Measurements from ENCODE around the gene HMGB4.

The HMGB4 gene

GRCh38 chr1:33898406-33898805, 34.5 kb downstream of the HMGB4 start:
- Histone ChIP-seq H3K4me1 (ENCODE audit: control insufficient read depth, insufficient read depth, low read length) (no peaks in the 10 kb centered on the region), H3K4me3 (ENCODE audit: low read depth, low read length) (no peak overlapping the region), H3K36me3 (ENCODE audit: control insufficient read depth in 2 of 2, insufficient read depth in 1 of 2, low read length in 2 of 2) (no peaks in the 10 kb centered on the region), H3K27ac (ENCODE audit: extremely low read depth, low read depth, low read length) (no peak overlapping the region), H3K9me3 (ENCODE audit: control insufficient read depth, insufficient read depth, low read depth, low read length) (no peaks in the 10 kb centered on the region)
- ChIA-PET CTCF (no interaction called here), POLR2A (no interaction called here)
- TF ChIP-seq EGR2 (tag by site-specific recombination; IDR thresholded peaks at IDR 0.05; ENCODE audit: low read depth) (no peak), ZNF416 (tag by site-specific recombination; IDR thresholded peaks at IDR 0.05) (no peak), ZNF184 (tag by site-specific recombination; IDR thresholded peaks at IDR 0.05) (no peak), ZNF580 (tag by site-specific recombination; IDR thresholded peaks at IDR 0.05) (no peak), ZIC2 (tag by site-specific recombination; IDR thresholded peaks at IDR 0.05) (no peak), ZNF133 (tag by site-specific recombination; IDR thresholded peaks at IDR 0.05) (no peak), GLI4 (tag by site-specific recombination; IDR thresholded peaks at IDR 0.05) (no peak), ZNF26 (tag by site-specific recombination; IDR thresholded peaks at IDR 0.05) (no peak), ZNF10 (tag by site-specific recombination; IDR thresholded peaks at IDR 0.05) (no peak), GLI2 (tag by site-specific recombination; IDR thresholded peaks at IDR 0.05; ENCODE audit: borderline replicate concordance, low read depth) (no peak), ZNF48 (tag by site-specific recombination; IDR thresholded peaks at IDR 0.05) (no peak), ZNF610 (tag by site-specific recombination; IDR thresholded peaks at IDR 0.05; ENCODE audit: borderline replicate concordance) (no peak), ZNF776 (tag by site-specific recombination; IDR thresholded peaks at IDR 0.05; ENCODE audit: borderline replicate concordance) (no peak), SP2 (tag by site-specific recombination; IDR thresholded peaks at IDR 0.05) (no peak)

- TF ChIP-seq ZBTB44 (tag by site-specific recombination; IDR thresholded peaks at IDR 0.05): no peak
- no peak for TF ChIP-seq ZNF223 (tag by site-specific recombination; IDR thresholded peaks at IDR 0.05)
- no peak for TF ChIP-seq ZNF23 (tag by site-specific recombination; IDR thresholded peaks at IDR 0.05; ENCODE audit: borderline replicate concordance)
- TF ChIP-seq ZNF530 (tag by site-specific recombination; IDR thresholded peaks at IDR 0.05; ENCODE audit: low read depth): no peak
- TF ChIP-seq ZNF280D (tag by site-specific recombination; IDR thresholded peaks at IDR 0.05): no peak
- TF ChIP-seq ZNF677 (tag by site-specific recombination; IDR thresholded peaks at IDR 0.05): no peak
- no peak for TF ChIP-seq IKZF3 (tag by site-specific recombination; IDR thresholded peaks at IDR 0.05)
- no peak for TF ChIP-seq ZNF558 (tag by site-specific recombination; IDR thresholded peaks at IDR 0.05)
- no peak for TF ChIP-seq HOXA7 (CRISPR knock-in tag; IDR thresholded peaks at IDR 0.05; ENCODE audit: borderline replicate concordance)
- no peak for TF ChIP-seq GLI4 (tag by site-specific recombination; IDR thresholded peaks at IDR 0.05)
- no peak for TF ChIP-seq ZNF561 (tag by site-specific recombination; IDR thresholded peaks at IDR 0.05; ENCODE audit: borderline replicate concordance)
- TF ChIP-seq ZNF585B (tag by site-specific recombination; IDR thresholded peaks at IDR 0.05): no peak
- no peak for TF ChIP-seq ZNF629 (tag by site-specific recombination; IDR thresholded peaks at IDR 0.05)
- TF ChIP-seq ATF2 (tag by site-specific recombination; IDR thresholded peaks at IDR 0.05; ENCODE audit: low read depth): no peak
- no peak for TF ChIP-seq ZNF398 (tag by site-specific recombination; IDR thresholded peaks at IDR 0.05)
- Histone ChIP-seq H3K27ac (ENCODE audit: extremely low read depth, low read depth, low read length) (no peak overlapping the region), H3K9me3 (ENCODE audit: control insufficient read depth, insufficient read depth, low read depth, low read length) (no peaks in the 10 kb centered on the region), H3K4me3 (ENCODE audit: low read depth, low read length) (no peak overlapping the region), H3K4me1 (ENCODE audit: control insufficient read depth, insufficient read depth, low read length) (no peaks in the 10 kb centered on the region), H3K36me3 (ENCODE audit: control insufficient read depth in 2 of 2, insufficient read depth in 1 of 2, low read length in 2 of 2) (no peaks in the 10 kb centered on the region)
- POLR2A ChIA-PET: no interaction called here
- CTCF ChIA-PET: no interaction called here
Measured at GRCh38 chr1:33898881-33899280, 35.0 kb downstream of the HMGB4 start.

Data from HEK293 (cell line).